ENCODE results near the gene FCN1.

- TF ChIP-seq CTCF (optimal IDR thresholded peaks at IDR 0.05 in 1 of 3, IDR thresholded peaks at IDR 0.05 in 1 of 3, conservative IDR thresholded peaks at IDR 0.05 in 1 of 3; ENCODE audit: extremely low read depth in 1 of 3, insufficient read depth in 2 of 3, low read length in 3 of 3) (no peak), EZH2 (IDR thresholded peaks at IDR 0.05; ENCODE audit: low read length) (no peak)
These were observed 5.2 kb upstream of the FCN1 start for GRCh38 chr9:134922932-134923240.

All from keratinocyte (primary cell).